Subcutaneous abdominal adipose tissue (tissue), 5 donors: ENCODE data around the gene DRD5.

Experiments
- H3K27ac ChIP-seq: one replicate; pipeline ENCODE4 v1.7.0; 2013; ENCODE audit warnings: low read depth, mild to moderate bottlenecking, inconsistent platforms, low read length, moderate library complexity
- H3K27me3 ChIP-seq, 5 donors: one replicate each; pipeline ENCODE4 v1.7.0; 2013; ENCODE audit warnings: low read length in 5 of 5, inconsistent platforms in 1 of 5; ENCODE audit not compliant: control insufficient read depth in 5 of 5, insufficient read depth in 4 of 5
- H3K36me3 ChIP-seq, 5 donors: one replicate each; pipeline ENCODE4 v1.7.0; 2013; ENCODE audit warnings: low read length in 5 of 5; ENCODE audit not compliant: control insufficient read depth in 5 of 5, insufficient read depth in 5 of 5
- H3K4me1 ChIP-seq, 5 donors: one replicate each; pipeline ENCODE4 v1.7.0; 2013; ENCODE audit warnings: low read length in 5 of 5, mild to moderate bottlenecking in 3 of 5, moderate library complexity in 1 of 5; ENCODE audit not compliant: control insufficient read depth in 5 of 5, insufficient read depth in 5 of 5
- H3K4me3 ChIP-seq, 5 donors: one replicate each; pipeline ENCODE4 v1.7.0; 2013; ENCODE audit warnings: low read length in 5 of 5, low read depth in 1 of 5
- H3K9ac ChIP-seq, 5 donors: one replicate each; pipeline ENCODE4 v1.7.0; 2013; ENCODE audit warnings: low read length in 5 of 5, mild to moderate bottlenecking in 4 of 5, moderate library complexity in 3 of 5
- H3K9me3 ChIP-seq, 5 donors: one replicate each; pipeline ENCODE4 v1.7.0; 2013; ENCODE audit warnings: low read length in 5 of 5; ENCODE audit not compliant: control insufficient read depth in 5 of 5
- donor health status: healthy.
- donor health status: healthy.
- donor health status: healthy.
- donor health status: healthy.
- donor health status: healthy.

DRD5 gene

DNA sequence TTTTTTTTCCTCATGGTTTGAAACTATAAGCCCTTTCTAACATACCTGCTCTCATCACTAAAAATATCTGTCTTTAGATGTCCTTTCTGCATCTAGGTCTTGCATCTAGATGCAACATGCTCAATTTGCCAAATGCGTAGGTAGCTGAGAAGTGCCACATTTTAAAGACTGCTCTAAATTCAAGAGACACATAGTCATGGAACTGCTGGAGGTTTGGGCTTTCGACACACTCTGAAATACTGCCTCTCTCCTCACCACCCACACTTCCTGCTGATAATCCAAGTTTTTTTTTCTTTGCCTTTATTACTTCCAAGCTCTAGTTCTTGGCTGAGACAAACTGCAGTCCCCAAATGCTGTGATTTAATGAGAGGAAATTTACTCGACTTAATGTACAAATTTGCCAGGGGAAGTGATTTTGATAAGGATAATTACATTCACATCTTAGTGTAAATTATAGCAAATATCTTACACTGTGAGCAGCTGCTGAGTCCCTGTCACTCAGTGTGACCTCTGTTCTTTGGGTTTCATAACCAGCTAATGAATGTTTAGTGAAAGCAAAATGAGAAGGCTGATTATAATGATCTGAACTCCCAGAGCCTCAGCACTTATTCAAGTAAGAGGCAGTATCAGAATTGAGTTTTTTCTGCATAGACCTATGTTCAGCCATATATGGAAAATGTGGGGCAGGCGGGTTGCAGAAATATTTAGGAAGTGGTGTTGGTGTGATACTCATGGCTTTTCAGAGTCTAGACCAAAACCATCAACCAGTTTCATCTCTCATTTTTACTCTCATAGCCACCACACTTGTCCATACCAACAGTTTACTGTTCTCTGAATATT lies 31.3 kb downstream of the DRD5 start:
- Histone ChIP-seq H3K27me3 (no peaks in the 10 kb centered on the region), H3K36me3 (peaks cover 0 to 2% (median 0%) of the 10 kb centered on the region in 5 donors), H3K4me1 (peaks cover 0 to 2% (median 0%) of the 10 kb centered on the region in 5 donors), H3K4me3 (no peak overlapping the region), H3K9ac (no peak overlapping the region), H3K9me3 (no peaks in the 10 kb centered on the region), H3K27ac (no peak overlapping the region)

DNA sequence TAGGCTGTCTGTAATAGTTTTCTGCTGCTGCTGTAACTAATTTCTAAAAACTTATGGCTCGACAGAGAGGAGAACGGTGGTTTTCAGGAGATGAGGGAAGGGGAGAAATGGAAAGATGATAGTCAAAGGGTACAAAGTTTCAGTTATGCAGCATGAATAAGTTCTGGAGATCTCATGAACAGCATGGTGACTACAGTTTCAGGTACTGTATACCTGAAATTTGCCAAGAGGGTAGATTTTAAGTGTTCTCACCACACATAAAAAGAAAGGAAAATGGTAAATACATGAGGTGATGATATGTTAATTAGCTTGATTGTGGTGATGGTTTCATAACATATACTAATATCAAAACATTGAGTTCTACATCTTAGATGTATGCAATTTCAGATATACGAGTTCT lies 34.9 kb downstream of the DRD5 start:
- Histone ChIP-seq H3K9ac (no peak overlapping the region), H3K36me3 (no peaks in the 10 kb centered on the region), H3K27ac (no peak overlapping the region), H3K4me1 (peaks cover 0 to 2% (median 0%) of the 10 kb centered on the region in 5 donors), H3K27me3 (no peaks in the 10 kb centered on the region), H3K9me3 (no peaks in the 10 kb centered on the region), H3K4me3 (no peak overlapping the region)

DNA sequence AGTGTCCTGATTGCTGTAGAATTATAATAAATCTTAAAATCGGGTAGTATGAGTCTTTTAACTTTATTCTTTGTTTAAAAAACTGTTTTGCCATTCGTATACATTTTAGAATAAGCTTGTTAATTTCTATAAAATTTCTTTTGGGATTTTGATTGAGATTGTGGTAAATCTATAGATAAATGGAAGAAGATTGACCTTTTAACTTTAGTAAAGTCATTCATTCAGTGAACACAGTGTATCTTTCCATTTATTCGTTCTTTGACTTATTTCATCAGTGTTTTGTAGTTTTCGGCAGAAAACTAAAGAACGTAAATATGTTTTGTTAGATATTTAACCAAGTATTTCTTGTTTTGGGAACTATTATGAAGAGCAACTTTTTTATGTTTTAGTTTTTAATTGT lies 38.9 kb downstream of the DRD5 start:
- Histone ChIP-seq H3K36me3 (no peaks in the 10 kb centered on the region), H3K9ac (no peak overlapping the region), H3K9me3 (no peaks in the 10 kb centered on the region), H3K27me3 (no peaks in the 10 kb centered on the region), H3K4me3 (no peak overlapping the region), H3K27ac (no peak overlapping the region), H3K4me1 (no peaks in the 10 kb centered on the region)

DNA sequence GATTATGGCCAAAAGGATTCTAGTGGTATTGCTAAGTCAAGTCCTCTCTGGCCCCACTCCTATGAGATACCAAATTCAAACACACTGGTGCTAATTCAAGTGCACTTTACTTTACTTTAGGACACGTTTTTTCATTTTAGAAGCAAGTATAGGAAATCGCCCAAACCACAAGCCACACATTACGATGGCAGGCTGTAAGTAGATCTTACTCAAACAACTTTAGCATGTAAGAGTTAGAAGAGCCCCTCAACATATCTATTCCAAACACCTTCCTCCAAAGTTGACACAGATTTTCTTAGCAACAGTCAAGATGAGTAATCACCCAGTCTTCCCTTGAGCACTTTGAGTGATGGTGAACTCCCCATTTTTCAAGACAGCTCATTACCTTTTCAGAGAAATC lies 43.6 kb downstream of the DRD5 start:
- H3K9ac ChIP-seq = no peak overlapping the region
- no peaks in the 10 kb centered on the region for H3K9me3 ChIP-seq
- H3K36me3 ChIP-seq = no peaks in the 10 kb centered on the region
- H3K4me3 ChIP-seq = no peak overlapping the region
- H3K27me3 ChIP-seq = no peaks in the 10 kb centered on the region
- H3K4me1 ChIP-seq = no peaks in the 10 kb centered on the region
- H3K27ac ChIP-seq = no peak overlapping the region

DNA sequence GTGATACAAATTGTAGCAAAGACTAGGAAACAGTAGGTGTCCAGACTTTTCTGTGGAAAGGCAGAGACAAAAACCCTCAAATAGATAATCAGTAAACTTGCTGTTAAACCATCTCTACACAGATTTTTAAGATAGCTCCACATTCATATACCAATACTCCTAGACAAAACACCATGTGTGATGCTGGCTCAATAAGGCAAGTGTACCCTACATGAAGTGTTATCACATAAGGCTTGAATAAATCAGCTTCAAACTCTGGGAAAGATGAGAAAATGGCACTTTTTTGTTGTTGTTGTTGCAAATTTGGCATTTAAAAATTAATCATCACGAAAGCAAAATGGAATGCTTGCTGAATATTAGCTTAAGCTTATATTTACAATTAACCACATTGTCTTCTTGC lies 45.1 kb downstream of the DRD5 start:
- H3K4me3 ChIP-seq = no peak overlapping the region
- no peaks in the 10 kb centered on the region for H3K27me3 ChIP-seq
- H3K4me1 ChIP-seq = no peaks in the 10 kb centered on the region
- no peaks in the 10 kb centered on the region for H3K36me3 ChIP-seq
- no peaks in the 10 kb centered on the region for H3K9me3 ChIP-seq
- no peak overlapping the region for H3K27ac ChIP-seq
- H3K9ac ChIP-seq = no peak overlapping the region

DNA sequence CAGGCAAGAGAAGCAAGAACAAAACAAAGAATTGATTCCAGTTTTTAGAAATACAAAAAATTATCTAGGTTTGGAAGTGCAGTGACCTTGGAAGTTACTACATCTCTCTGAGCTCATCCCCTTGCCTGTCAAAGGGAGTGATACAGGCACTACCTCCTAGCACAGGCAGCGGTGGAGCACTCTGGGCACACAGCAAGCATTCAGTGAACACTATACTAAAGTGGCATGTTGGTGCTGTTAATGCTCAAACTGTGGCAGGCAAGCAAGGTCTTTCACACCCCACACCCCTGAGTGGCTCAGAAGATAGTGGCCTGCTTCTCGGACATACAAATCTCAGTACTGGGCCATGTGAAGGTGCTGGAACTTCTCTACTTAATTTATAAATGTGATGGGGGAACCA lies 51.2 kb downstream of the DRD5 start:
- Histone ChIP-seq H3K36me3 (peaks cover 0 to 10% (median 0%) of the 10 kb centered on the region in 5 donors), H3K27ac (no peak overlapping the region), H3K4me3 (no peak overlapping the region), H3K27me3 (no peaks in the 10 kb centered on the region), H3K4me1 (no peaks in the 10 kb centered on the region), H3K9ac (no peak overlapping the region), H3K9me3 (no peaks in the 10 kb centered on the region)

DNA sequence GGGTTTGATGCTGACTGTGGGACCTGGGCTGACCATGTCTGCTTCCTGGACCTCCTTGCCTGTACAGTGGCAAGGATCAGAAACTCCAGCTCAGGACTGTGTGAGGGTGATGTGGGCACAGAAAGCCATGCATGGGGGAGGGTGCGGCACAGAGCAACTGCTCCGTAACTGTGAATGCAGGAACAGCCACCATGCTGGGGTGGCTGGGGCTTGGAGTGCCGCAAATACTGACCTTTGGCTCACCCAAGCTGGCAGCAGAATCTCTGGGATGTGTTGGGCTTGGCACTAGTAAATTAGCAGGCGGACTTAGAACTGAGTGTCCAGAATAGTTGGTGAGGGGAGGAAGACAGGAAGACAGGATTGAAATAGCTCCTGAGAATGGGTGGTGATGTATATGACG lies 52.0 kb downstream of the DRD5 start:
- Histone ChIP-seq H3K27me3 (no peaks in the 10 kb centered on the region), H3K4me3 (no peak overlapping the region), H3K4me1 (no peaks in the 10 kb centered on the region), H3K36me3 (peaks cover 0 to 10% (median 0%) of the 10 kb centered on the region in 5 donors), H3K9ac (no peak overlapping the region), H3K27ac (no peak overlapping the region), H3K9me3 (peaks cover 0 to 5% (median 0%) of the 10 kb centered on the region in 5 donors)
